Liver (tissue), 9 donors: ENCODE results near the gene ZDHHC11B. TPM values are rescaled to one million over a fixed set of nuclear protein-coding genes. Genes with fewer than 3 reads are reported as not detected.
A peak's percentile ranks its signal among the peaks of the same experiment; 100 is the strongest.

ENCODE experiments used
- DNase-seq: peaks from one replicate; pipeline ENCODE4 v3.0.0-alpha.2; 2017; ENCODE audit warnings: low spot score
- H3K27ac ChIP-seq, 2 donors: one replicate each; pipeline ENCODE4 v1.7.0; 2013; ENCODE audit warnings: inconsistent platforms in 2 of 2, low read length in 2 of 2, control low read depth in 1 of 2, low read depth in 1 of 2, mild to moderate bottlenecking in 1 of 2
- H3K27me3 ChIP-seq, 4 donors: one replicate each; pipeline versions ENCODE4 v1.6.1 to v1.7.0; 2013; ENCODE audit warnings: low read length in 3 of 4, inconsistent platforms in 1 of 4, mild to moderate bottlenecking in 1 of 4, moderate library complexity in 1 of 4; ENCODE audit not compliant: control insufficient read depth in 4 of 4, insufficient read depth in 4 of 4
- H3K36me3 ChIP-seq, 4 donors: one replicate each; pipeline versions ENCODE4 v1.6.1 to v1.7.0; 2013; ENCODE audit warnings: low read length in 3 of 4, mild to moderate bottlenecking in 3 of 4, low read depth in 1 of 4, moderate library complexity in 1 of 4; ENCODE audit not compliant: control insufficient read depth in 4 of 4, insufficient read depth in 3 of 4
- H3K4me1 ChIP-seq, 4 donors: one replicate each; pipeline versions ENCODE4 v1.6.1 to v1.7.0; 2013; ENCODE audit warnings: low read length in 3 of 4, mild to moderate bottlenecking in 3 of 4, moderate library complexity in 1 of 4; ENCODE audit not compliant: control insufficient read depth in 4 of 4, insufficient read depth in 4 of 4
- H3K4me3 ChIP-seq, 3 donors: one replicate each; pipeline versions ENCODE4 v1.6.1 to v1.7.0; 2013; ENCODE audit warnings: low read length in 3 of 3, control low read depth in 1 of 3, low read depth in 1 of 3, mild to moderate bottlenecking in 1 of 3
- H3K9ac ChIP-seq, 2 donors: one replicate each; pipeline ENCODE4 v1.7.0; 2013; ENCODE audit warnings: low read length in 2 of 2, mild to moderate bottlenecking in 2 of 2, moderate library complexity in 2 of 2, control low read depth in 1 of 2, low read depth in 1 of 2
- H3K9me3 ChIP-seq, 4 donors: one replicate each; pipeline versions ENCODE4 v1.6.1 to v1.7.0; 2013; ENCODE audit warnings: low read length in 3 of 4; ENCODE audit not compliant: control insufficient read depth in 4 of 4
- ATF3 ChIP-seq: IDR thresholded peaks from 2 replicates; pipeline ENCODE4 v1.6.1; 2016; ENCODE audit warnings: antibody characterized with exemption
- CTCF ChIP-seq: fragments of 150-350 bp; IDR thresholded peaks from 2 replicates; pipeline ENCODE4 v1.5.1; 2017; ENCODE audit warnings: improper control_type of control experiment, low read depth, low read length; ENCODE audit not compliant: missing input control
- EGR1 ChIP-seq, 2 donors: IDR thresholded peaks; 2 replicates each; pipeline ENCODE4 v1.6.1; 2016 to 2018; ENCODE audit warnings: antibody characterized with exemption in 2 of 2, low read depth in 2 of 2
- FOXA1 ChIP-seq: IDR thresholded peaks from 2 replicates; pipeline ENCODE4 v1.6.1; 2016; ENCODE audit warnings: antibody characterized with exemption
- FOXA2 ChIP-seq: IDR thresholded peaks from 2 replicates; pipeline ENCODE4 v1.6.1; 2016; ENCODE audit warnings: antibody characterized with exemption
- GABPA ChIP-seq, 2 donors: IDR thresholded peaks in 1 of 2; conservative IDR thresholded peaks in 1 of 2; 2 replicates each; pipeline ENCODE4 v1.6.1; 2016; ENCODE audit warnings: antibody characterized with exemption in 2 of 2, mild to moderate bottlenecking in 1 of 2, moderate library complexity in 1 of 2
- HNF4A ChIP-seq, 2 donors: conservative IDR thresholded peaks; 2 replicates each; pipeline ENCODE4 v1.6.1; 2016; ENCODE audit warnings: antibody characterized with exemption in 2 of 2, mild to moderate bottlenecking in 2 of 2
- HNF4G ChIP-seq: IDR thresholded peaks from 2 replicates; pipeline ENCODE4 v1.6.1; 2016; ENCODE audit warnings: antibody characterized with exemption
- JUND ChIP-seq, 2 donors: IDR thresholded peaks; 2 replicates each; pipeline ENCODE4 v1.6.1; 2016; ENCODE audit warnings: antibody characterized with exemption in 2 of 2
- MAX ChIP-seq: IDR thresholded peaks from 2 replicates; pipeline ENCODE4 v1.6.1; 2016; ENCODE audit warnings: antibody characterized with exemption
- NR2F2 ChIP-seq: IDR thresholded peaks from 2 replicates; pipeline ENCODE4 v1.6.1; 2016; ENCODE audit warnings: antibody characterized with exemption
- RAD21 ChIP-seq, 2 donors: IDR thresholded peaks; 2 replicates each; pipeline ENCODE4 v1.6.1; 2016; ENCODE audit warnings: antibody characterized with exemption in 2 of 2, mild to moderate bottlenecking in 2 of 2
- REST ChIP-seq: IDR thresholded peaks from 2 replicates; pipeline ENCODE4 v1.6.1; 2016; ENCODE audit warnings: antibody characterized with exemption, mild to moderate bottlenecking
- RXRA ChIP-seq, 2 donors: IDR thresholded peaks; 2 replicates each; pipeline ENCODE4 v1.6.1; 2017 to 2018; ENCODE audit warnings: antibody characterized with exemption in 2 of 2, mild to moderate bottlenecking in 1 of 2
- SP1 ChIP-seq: IDR thresholded peaks from 2 replicates; pipeline ENCODE4 v1.6.1; 2018; ENCODE audit warnings: antibody characterized with exemption, mild to moderate bottlenecking
- TAF1 ChIP-seq: conservative IDR thresholded peaks from 2 replicates; pipeline ENCODE4 v1.6.1; 2016; ENCODE audit warnings: antibody characterized with exemption, mild to moderate bottlenecking
- YY1 ChIP-seq: IDR thresholded peaks from 2 replicates; pipeline ENCODE4 v1.6.1; 2016; ENCODE audit warnings: antibody characterized with exemption, mild to moderate bottlenecking
- ZBTB33 ChIP-seq: IDR thresholded peaks from 2 replicates; pipeline ENCODE4 v1.6.1; 2016; ENCODE audit warnings: antibody characterized with exemption
- whole genome bisulfite sequencing: extraction: QIAGEN DNeasy Blood & Tissue Kit; methylation state at CpG from one replicate; pipeline ENCODE4 v1.1.7; 2013; 5-methylcytosine and 5-hydroxymethylcytosine counted together
- polyA plus RNA-seq, 2 donors: library from polyadenylated mRNA; stranded (reverse) in 1 of 2; unstranded in 1 of 2; fragments of 200-250 nt in 1 of 2; fragments of >200 nt in 1 of 2; fragmentation: Nextera tagmentation in 1 of 2; extraction: Ambion mirVana in 1 of 2; gene quantifications; one replicate each; pipeline versions ENCODE4 v1.2.1 to v1.2.3, GENCODE V29; 2013 to 2015
- total RNA-seq, 2 donors: library from RNA; depleted of rRNA; stranded (reverse); fragments of >200 nt; gene quantifications; one replicate each; pipeline ENCODE4 v1.2.3, GENCODE V29; 2014
- donor health status: healthy.
- donor health status: healthy.
- donor health status: healthy.
- donor health status: healthy.
- donor health status: healthy.

ZDHHC11B gene
- total and polyA plus RNA-seq, 4 donors: 0.37 to 2.1 (median 0.62) TPM

- no peaks in the 10 kb centered on the region for H3K36me3 ChIP-seq
- DNase-seq: no peak
- no peaks in the 10 kb centered on the region for H3K27me3 ChIP-seq
- no peak overlapping the region for H3K4me3 ChIP-seq
- peaks cover 2 to 30% (median 15%) of the 10 kb centered on the region in 4 donors for H3K4me1 ChIP-seq
- H3K27ac ChIP-seq: peak overlapping the region in 1 of 2 donors; percentile 68
- H3K9me3 ChIP-seq: no peaks in the 10 kb centered on the region
- 71% methylated on average over 21 of the region's 21 CpGs for WGBS
- TF ChIP-seq HNF4A (conservative IDR thresholded peaks at IDR 0.05) (no peak), RXRA (IDR thresholded peaks at IDR 0.05) (peak; percentile 52 to 66), SP1 (peak; percentile 47), FOXA2 (no peak), CTCF (no peak), GABPA (IDR thresholded peaks at IDR 0.05 in 1 of 2, conservative IDR thresholded peaks at IDR 0.05 in 1 of 2) (no peak), RAD21 (IDR thresholded peaks at IDR 0.05) (peak in 1 of 2 donors; percentile 17), ATF3 (no peak), YY1 (no peak), ZBTB33 (no peak), FOXA1 (no peak), NR2F2 (peak; percentile 51), MAX (no peak), HNF4G (no peak), TAF1 (no peak), EGR1 (IDR thresholded peaks at IDR 0.05; ENCODE audit: low read depth in 2 of 2) (no peak), REST (no peak), JUND (IDR thresholded peaks at IDR 0.05) (no peak)
- peak overlapping the region in 1 of 2 donors; percentile 17 for H3K9ac ChIP-seq
These were observed 26.4 kb downstream of the ZDHHC11B start for GRCh38 chr5:757931-758697.
